ENCODE measurements around the gene ATP1B3. TPM values are rescaled to one million over a fixed set of nuclear protein-coding genes. Genes with fewer than 3 reads are reported as not detected.

The ATP1B3 gene
- total RNA-seq: 100 to 1,000 TPM in 3 of 4 donors, 10 to 100 TPM in 1; 48.7 to 270 (median 228) TPM

GRCh38 chr3:141876381-141876890, at the start of gene ATP1B3:
Gene ATP1B3 (plus strand): TSS chr3:141876643. CDS start chr3:141876802, 159 bp downstream.
- no peaks in the 10 kb centered on the region for H3K9me3 ChIP-seq
- peak within 1 kb of the TSS; percentile 85 to 98 (median 92) for H3K4me3 ChIP-seq
- TF ChIP-seq POLR2A (IDR thresholded peaks at IDR 0.05): peak; percentile 91 to 96
- TF ChIP-seq CTCF (IDR thresholded peaks at IDR 0.05): peak in 2 of 6 experiments; percentile 18 to 32
- DNase-seq: peak; percentile 79 to 95 (median 93)
- peak within 1 kb of the TSS; percentile 92 to 100 (median 98) for H3K27ac ChIP-seq
- H3K27me3 ChIP-seq: no peaks in the 10 kb centered on the region
- H3K36me3 ChIP-seq: no peaks in the 10 kb centered on the region
- H3K4me1 ChIP-seq: peaks cover 0 to 22% (median 3%) of the 10 kb centered on the region in 4 donors

GRCh38 chr3:141828487-141828886, 48.0 kb upstream of the ATP1B3 start:
- DNase-seq: no peak

GRCh38 chr3:141828890-141829289, 47.6 kb upstream of the ATP1B3 start:
- H3K27ac ChIP-seq: no peak overlapping the region
- H3K4me3 ChIP-seq: no peak overlapping the region
- H3K4me1 ChIP-seq: no peaks in the 10 kb centered on the region
- DNase-seq: peak in 2 of 3 donors; percentile 57 to 61
- no peaks in the 10 kb centered on the region for H3K36me3 ChIP-seq
- H3K27me3 ChIP-seq: no peaks in the 10 kb centered on the region
- H3K9me3 ChIP-seq: no peaks in the 10 kb centered on the region
- TF ChIP-seq POLR2A (IDR thresholded peaks at IDR 0.05): no peak
- peak in 1 of 6 experiments; percentile 13 for TF ChIP-seq CTCF (IDR thresholded peaks at IDR 0.05)

More at GRCh38 chr3:141828487-141828886, 48.0 kb upstream of the ATP1B3 start:
- Histone ChIP-seq H3K4me1 (no peaks in the 10 kb centered on the region), H3K4me3 (no peak overlapping the region), H3K36me3 (no peaks in the 10 kb centered on the region), H3K27me3 (no peaks in the 10 kb centered on the region), H3K27ac (no peak overlapping the region), H3K9me3 (no peaks in the 10 kb centered on the region)
- TF ChIP-seq POLR2A (IDR thresholded peaks at IDR 0.05): no peak
- no peak for TF ChIP-seq CTCF (IDR thresholded peaks at IDR 0.05)

- Histone ChIP-seq H3K4me1 (no peaks in the 10 kb centered on the region), H3K27ac (no peak overlapping the region), H3K27me3 (no peaks in the 10 kb centered on the region), H3K36me3 (no peaks in the 10 kb centered on the region), H3K4me3 (no peak overlapping the region), H3K9me3 (no peaks in the 10 kb centered on the region)
- no peak for DNase-seq
- TF ChIP-seq POLR2A (IDR thresholded peaks at IDR 0.05): no peak
- no peak for TF ChIP-seq CTCF (IDR thresholded peaks at IDR 0.05)
Observed at GRCh38 chr3:141830508-141830907, 45.9 kb upstream of the ATP1B3 start.

- Histone ChIP-seq H3K4me3 (no peak overlapping the region), H3K4me1 (no peaks in the 10 kb centered on the region), H3K36me3 (no peaks in the 10 kb centered on the region), H3K9me3 (no peaks in the 10 kb centered on the region), H3K27ac (no peak overlapping the region), H3K27me3 (no peaks in the 10 kb centered on the region)
- no peak for TF ChIP-seq CTCF (IDR thresholded peaks at IDR 0.05)
- no peak for TF ChIP-seq POLR2A (IDR thresholded peaks at IDR 0.05)
- DNase-seq: no peak
Observed at GRCh38 chr3:141834292-141834691, 42.2 kb upstream of the ATP1B3 start.

Data from Peyer's patch (tissue), 4 donors.